Stimulated activated CD4-positive, alpha-beta T cell treated with anti-CD3 and anti-CD28 coated beads, Interleukin-2, amount 100 ng/mL, for 24 hours (primary cell): ENCODE results near the gene PRAME.
"Not testable (repeated sequence)": the region's sequence is repeated elsewhere in the genome, so short reads cannot be mapped to it uniquely, and the experiment has no call there.

Experiments
- DNase-seq, 2 donors: peaks; one replicate each; pipeline ENCODE4 v3.0.0-alpha.2; 2020

The PRAME gene

GRCh38 chr22:22548317-22548716, 10.7 kb downstream of the PRAME start:
- DNase-seq = no peak

- no peak for DNase-seq
Measured at GRCh38 chr22:22547692-22548300, 11.3 kb downstream of the PRAME start.

DNA sequence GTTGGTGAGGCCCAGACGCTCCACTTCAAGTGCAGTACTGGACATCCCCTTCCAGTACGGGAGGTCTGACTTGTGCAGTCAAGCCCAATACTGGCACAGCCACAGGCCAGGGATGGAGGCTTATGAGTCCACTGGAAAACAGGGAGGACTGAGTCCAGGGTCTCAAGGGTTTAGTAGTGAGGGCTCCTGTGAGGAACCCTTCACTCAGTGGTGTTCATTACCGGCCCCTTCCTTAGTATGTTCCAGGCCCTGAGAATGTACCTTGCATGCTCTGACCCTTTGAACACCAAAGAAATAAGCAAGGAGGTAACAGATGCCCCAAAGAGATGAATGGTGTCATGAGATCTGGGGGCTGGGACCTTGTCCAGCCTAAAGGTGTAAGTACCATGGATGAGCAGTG, 11.8 kb downstream of the PRAME start:
- no peak for DNase-seq

- DNase-seq = no peak
Measured at GRCh38 chr22:22546490-22546889, 12.6 kb downstream of the PRAME start.

- DNase-seq = no peak
Measured at GRCh38 chr22:22545084-22545483, 14.0 kb downstream of the PRAME start.

DNA sequence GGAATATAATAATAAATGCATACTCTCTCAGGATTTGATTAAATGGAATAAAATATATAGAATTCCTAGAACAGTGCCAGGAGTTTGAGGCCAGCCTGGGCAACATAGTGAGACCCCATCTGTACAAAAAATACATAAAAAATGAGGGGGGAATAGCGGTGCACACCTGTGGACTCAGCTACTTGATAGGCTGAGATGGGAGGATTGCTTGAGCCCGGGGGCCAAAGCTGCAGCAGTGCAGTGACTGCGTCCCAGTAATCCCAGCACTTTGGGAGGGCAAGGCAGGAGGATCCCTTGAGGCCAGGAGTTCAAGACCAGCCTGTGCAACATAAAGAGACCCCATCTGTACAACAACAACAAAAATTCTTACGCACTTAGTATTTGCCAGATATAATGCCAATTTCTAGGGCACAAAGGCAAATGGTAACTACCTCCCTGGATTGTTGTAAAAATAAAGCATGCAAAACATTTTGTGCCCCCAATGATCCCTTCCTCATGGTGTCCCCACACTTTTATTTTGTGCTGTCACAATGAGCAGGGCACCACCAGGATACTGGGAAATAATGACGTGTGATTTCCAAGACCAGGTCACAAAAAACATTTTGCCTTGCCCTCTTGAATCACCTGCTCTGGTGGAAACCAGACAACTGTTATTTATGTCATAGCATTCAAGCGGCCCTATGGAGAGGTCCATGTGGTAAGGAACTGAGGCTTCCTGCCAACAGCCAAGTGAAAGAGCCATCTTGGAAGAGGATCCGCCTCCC, 20.7 kb downstream of the PRAME start:
- DNase-seq = no peak

- no peak for DNase-seq
Measured at GRCh38 chr22:22536916-22537315, 22.1 kb downstream of the PRAME start.

- no peak for DNase-seq
Measured at GRCh38 chr22:22536515-22536914, 22.6 kb downstream of the PRAME start.

DNA sequence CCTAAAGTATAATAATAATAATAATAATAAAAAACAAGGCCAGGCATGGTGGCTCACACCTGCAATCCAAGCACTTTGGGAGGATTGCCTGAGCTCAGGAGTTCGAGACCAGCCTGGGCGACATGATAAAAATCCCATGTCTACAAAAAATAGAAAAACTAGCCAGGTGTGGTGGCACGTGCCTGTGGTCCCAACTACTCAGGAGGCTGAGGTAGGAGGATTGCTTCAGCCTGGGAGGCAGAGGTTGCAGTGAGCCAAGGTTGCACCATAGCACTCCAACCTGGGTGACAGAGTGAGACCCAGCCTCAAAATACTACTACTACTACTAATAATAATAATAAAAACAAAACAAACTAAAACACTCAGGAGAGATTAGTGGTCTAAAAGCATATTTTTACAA, 23.4 kb downstream of the PRAME start:
- DNase-seq = no peak

GRCh38 chr22:22534604-22535415, 24.3 kb downstream of the PRAME start:
- DNase-seq = no peak

DNA sequence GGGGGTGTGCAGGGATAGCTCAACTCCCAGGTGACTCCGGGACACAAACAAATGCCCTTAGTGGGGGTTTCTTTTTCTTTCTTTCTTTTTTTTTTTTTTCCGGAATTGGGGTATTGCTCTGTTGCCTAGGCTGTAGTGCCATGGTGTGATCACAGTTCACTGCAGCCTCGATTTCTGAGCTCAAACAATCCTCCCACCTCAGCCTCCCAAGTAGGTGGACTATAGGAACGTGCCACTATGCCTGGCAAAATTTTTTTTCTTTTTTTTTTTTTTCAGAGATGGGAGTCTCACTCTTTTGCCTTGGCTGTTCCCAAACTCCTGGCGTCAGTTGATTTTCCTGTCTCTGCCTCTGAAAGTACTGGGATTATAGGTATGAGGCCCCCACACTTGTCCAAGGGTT, 25.2 kb downstream of the PRAME start:
- DNase-seq = no peak

GRCh38 chr22:22533417-22533816, 25.6 kb downstream of the PRAME start:
- no peak for DNase-seq

DNA sequence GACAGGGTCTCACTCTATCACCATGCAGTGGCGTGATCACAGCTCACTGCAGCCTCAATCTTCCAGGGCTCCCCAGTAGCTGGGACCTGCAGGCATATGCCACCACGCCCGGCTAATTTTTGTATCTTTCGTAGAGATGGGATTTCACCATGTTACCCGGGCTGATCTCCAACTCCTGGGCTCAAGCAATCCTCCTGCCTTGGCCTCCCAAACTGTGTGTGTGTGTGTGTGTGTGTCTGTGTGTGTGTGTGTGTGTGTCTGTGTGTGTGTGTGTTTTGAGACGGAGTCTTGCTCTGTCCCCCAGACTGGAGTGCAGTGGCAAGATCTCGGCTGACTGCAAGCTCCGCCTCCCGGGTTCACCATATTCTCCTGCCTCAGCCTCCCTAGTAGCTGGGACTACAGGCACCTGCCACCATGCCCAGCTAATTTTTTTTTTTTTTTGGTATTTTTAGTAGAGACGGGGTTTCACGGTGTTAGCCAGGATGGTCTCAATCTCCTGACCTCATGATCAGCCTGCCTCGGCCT, 26.5 kb downstream of the PRAME start:
- not testable (repeated sequence) for DNase-seq

DNA sequence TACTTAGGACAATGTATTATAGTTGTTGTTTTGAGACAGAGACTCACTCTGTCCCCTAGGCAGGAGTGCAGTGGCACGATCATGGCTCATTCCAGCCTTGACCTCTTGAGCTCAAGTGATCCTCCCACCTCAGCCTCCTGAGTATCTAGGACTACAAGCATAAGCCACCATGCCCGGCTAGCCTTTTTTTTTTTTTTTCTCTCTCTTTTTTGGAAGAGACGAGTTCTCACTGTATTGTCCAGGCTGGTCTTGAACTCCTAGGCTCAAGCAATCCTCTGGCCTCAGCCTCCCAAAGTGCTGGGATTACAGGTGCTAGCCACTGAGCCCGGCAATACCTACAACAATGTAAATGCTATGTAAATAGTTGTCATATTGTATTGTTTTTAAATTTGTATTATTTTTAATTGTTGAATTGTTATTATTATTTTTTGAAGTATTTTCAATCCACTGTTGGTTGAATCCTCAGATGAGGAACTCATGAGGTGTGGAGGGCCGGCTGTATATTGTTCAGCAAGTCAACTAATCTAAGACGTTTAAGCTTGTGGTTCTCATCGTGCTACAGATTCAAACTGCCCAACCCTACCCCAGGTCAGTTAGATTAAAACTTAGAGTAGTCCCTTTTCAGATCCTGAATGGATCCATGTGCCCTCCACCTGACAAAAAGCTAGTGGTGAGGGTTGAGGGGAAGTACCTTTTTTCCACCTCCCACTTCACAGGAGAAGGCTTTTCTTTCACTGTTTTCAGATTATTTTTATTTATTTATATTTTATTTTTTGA, 27.1 kb downstream of the PRAME start:
- DNase-seq = no peak

DNA sequence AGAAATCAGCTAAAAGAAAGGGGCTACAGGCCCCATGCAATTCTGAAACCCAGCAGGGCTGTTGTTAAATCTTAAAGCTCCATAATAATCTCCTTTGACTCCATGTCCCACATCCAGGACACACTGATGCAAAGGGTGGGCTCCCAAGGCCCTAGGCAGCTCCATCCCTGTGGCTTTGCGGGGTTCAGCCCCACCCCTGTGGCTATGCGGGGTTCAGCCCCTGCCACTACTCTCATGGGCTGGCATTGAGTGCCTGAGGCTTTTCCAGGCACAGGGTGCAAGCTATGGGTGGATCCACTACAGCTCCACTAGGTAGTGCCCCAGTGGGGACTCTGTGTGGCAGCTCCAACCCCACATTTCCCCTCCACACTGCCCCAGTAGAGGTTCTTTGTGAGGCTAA, 30.3 kb downstream of the PRAME start:
- no peak for DNase-seq

DNA sequence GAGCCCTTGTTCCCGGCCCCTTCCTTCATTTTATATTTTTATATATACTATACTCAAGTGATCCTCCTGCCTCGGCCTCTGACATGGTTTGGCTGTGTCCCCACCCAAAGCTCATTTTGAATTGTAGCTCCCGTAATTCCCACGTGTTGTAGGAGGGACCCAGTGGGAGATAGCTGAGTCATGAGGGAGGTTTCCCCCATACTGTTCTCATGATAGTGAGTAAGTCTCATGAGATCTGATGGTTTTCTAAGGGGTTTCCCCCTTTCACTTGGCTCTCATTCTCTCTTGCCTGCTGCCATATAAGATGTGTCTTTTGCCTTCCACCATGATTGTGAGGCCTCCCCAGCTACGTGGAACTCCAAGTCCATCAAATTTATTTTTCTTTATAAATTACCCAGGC, 31.8 kb downstream of the PRAME start:
- DNase-seq = no peak

- no peak for DNase-seq
Measured at GRCh38 chr22:22526125-22526912, 32.7 kb downstream of the PRAME start.

DNA sequence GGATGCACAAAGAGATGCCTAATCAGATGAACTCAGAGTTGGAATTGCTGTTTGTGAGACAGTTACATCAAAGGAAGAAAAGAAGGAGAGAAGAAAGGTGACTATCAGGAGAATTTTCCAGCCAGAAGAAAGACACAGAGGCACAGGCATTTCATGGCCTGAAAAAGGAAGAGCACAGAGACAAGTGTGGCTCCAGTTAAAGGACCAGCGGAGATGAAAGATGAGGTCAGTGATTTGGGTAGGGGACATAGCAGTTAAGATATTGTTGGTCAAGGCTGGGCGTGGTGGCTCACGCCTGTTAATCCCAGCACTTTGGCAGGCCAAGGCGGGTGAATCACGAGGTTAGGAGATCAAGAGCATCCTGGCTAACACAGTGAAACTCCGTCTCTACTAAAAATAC, 35.6 kb downstream of the PRAME start:
- no peak for DNase-seq

GRCh38 chr22:22521631-22522030, 37.4 kb downstream of the PRAME start:
- DNase-seq = no peak

GRCh38 chr22:22520667-22521602, 38.1 kb downstream of the PRAME start:
- no peak for DNase-seq
